Spleen (tissue), 11 donors: ENCODE measurements around the gene SH3TC2. TPM values are rescaled to one million over a fixed set of nuclear protein-coding genes. Genes with fewer than 3 reads are reported as not detected.
"Not testable (repeated sequence)": the region's sequence is repeated elsewhere in the genome, so short reads cannot be mapped to it uniquely, and the experiment has no call there.

Experiments
- DNase-seq: peaks from one replicate; pipeline ENCODE4 v3.0.0-alpha.2; 2020
- H3K27ac ChIP-seq, 8 donors: fragments of 200-600 bp; sonication (generic) in 7 of 8; 1 replicate in 4 of 8; 2 replicates in 4 of 8; pipeline versions ENCODE4 v1.5.0 to v1.8.0; 2016 to 2021; ENCODE audit warnings: inconsistent platforms in 4 of 8, mild to moderate bottlenecking in 4 of 8, moderate library complexity in 1 of 8
- H3K27me3 ChIP-seq, 7 donors: fragments of 200-600 bp; sonication (generic) in 6 of 7; replicated peaks in 1 of 7; 1 replicate in 4 of 7; 2 replicates in 3 of 7; pipeline versions ENCODE4 v1.5.0 to v1.8.0; 2016 to 2021; ENCODE audit warnings: inconsistent platforms in 3 of 7, mild to moderate bottlenecking in 1 of 7
- H3K36me3 ChIP-seq, 6 donors: fragments of 200-600 bp; sonication (generic) in 5 of 6; 1 replicate in 4 of 6; 2 replicates in 2 of 6; pipeline versions ENCODE4 v1.5.0 to v1.8.0; 2016 to 2021; ENCODE audit warnings: inconsistent platforms in 2 of 6
- H3K4me1 ChIP-seq, 6 donors: fragments of 200-600 bp; sonication (generic) in 5 of 6; 1 replicate in 3 of 6; 2 replicates in 3 of 6; pipeline versions ENCODE4 v1.5.0 to v1.8.0; 2016 to 2021; ENCODE audit warnings: inconsistent platforms in 3 of 6
- H3K4me3 ChIP-seq, 8 donors: fragments of 200-600 bp; sonication (generic) in 7 of 8; 1 replicate in 4 of 8; 2 replicates in 4 of 8; pipeline versions ENCODE4 v1.5.0 to v1.8.0; 2016 to 2021; ENCODE audit warnings: inconsistent platforms in 4 of 8, mild to moderate bottlenecking in 4 of 8, moderate library complexity in 2 of 8
- H3K9me3 ChIP-seq, 8 donors: fragments of 200-600 bp; sonication (generic) in 7 of 8; 1 replicate in 4 of 8; 2 replicates in 4 of 8; pipeline versions ENCODE4 v1.5.0 to v1.8.0; 2016 to 2021; ENCODE audit warnings: inconsistent platforms in 4 of 8
- CTCF ChIP-seq, 11 experiments: fragments of 200-600 bp in 7 of 11; fragments of 450-650 bp in 4 of 11; sonication (generic) in 4 of 11; IDR thresholded peaks in 8 of 11; conservative IDR thresholded peaks in 3 of 11; 1 replicate in 7 of 11; 2 replicates in 4 of 11; pipeline versions ENCODE4 v1.4.0 to v1.8.0; 2016 to 2021; ENCODE audit warnings: antibody characterized with exemption in 11 of 11, inconsistent platforms in 4 of 11, mild to moderate bottlenecking in 1 of 11
- POLR2A ChIP-seq, 3 donors: fragments of 450-650 bp; IDR thresholded peaks; one replicate each; pipeline ENCODE4 v1.5.1; 2017; ENCODE audit warnings: antibody characterized with exemption in 3 of 3, mild to moderate bottlenecking in 1 of 3
- POLR2AphosphoS5 ChIP-seq, 3 donors: sonication (generic); formaldehyde crosslinking; IDR thresholded peaks; one replicate each; pipeline ENCODE4 v1.5.1; 2017; ENCODE audit warnings: antibody characterized with exemption in 3 of 3
- WGBS, 5 donors: extraction: QIAGEN DNeasy Blood & Tissue Kit in 3 of 5; methylation state at CpG; one replicate each; pipeline versions ENCODE4 v1.1.5 to v1.1.7; 2013 to 2018; 5-methylcytosine and 5-hydroxymethylcytosine counted together
- intact Hi-C: fragments of 100-400 bp; cut with DNase I; formaldehyde crosslinking; loops from one replicate; pipeline ENCODE4 v1.15.0; 2023; ENCODE audit warnings: low total_unique reads
- polyA plus RNA-seq, 3 donors: library from polyadenylated mRNA; stranded (reverse); fragments of 200-250 nt; gene quantifications; one replicate each; pipeline ENCODE4 v1.2.1, GENCODE V29; 2013
- total RNA-seq, 7 donors: library from RNA; depleted of rRNA in 3 of 7; stranded (reverse); fragments of >200 nt in 3 of 7; fragmentation: NEBNext Ultra II Directional in 4 of 7; extraction: Animal tissue kit (Norgen Biotek cat#: 25700) in 4 of 7; gene quantifications; one replicate each; pipeline versions ENCODE4 v1.1.0 to v1.2.1, GENCODE V29; 2016 to 2021
- donor health status: healthy with polysubstance abuse.
- donor health status: DM: no; HTN: no; CAD: no; lungs with moderate emphysema.
- donor health status: DM: no; HTN: no; CAD: no.
- donor health status: Bipolar disorder and iron deficiency.
- donor health status: healthy.
- donor health status: DM: no; HTN: no; CAD: no.
- donor health status: DM: yes; HTN: yes; CAD: no.

SH3TC2 gene
- total and polyA plus RNA-seq, 10 donors: 0.02 to 2.8 (median 1.4) TPM

- TF ChIP-seq POLR2A (IDR thresholded peaks at IDR 0.05): no peak
- TF ChIP-seq POLR2AphosphoS5 (IDR thresholded peaks at IDR 0.05): no peak
- no peak for TF ChIP-seq CTCF (IDR thresholded peaks at IDR 0.05 in 8 of 11, conservative IDR thresholded peaks at IDR 0.05 in 3 of 11)
- Histone ChIP-seq H3K36me3 (no peaks in the 10 kb centered on the region), H3K27me3 (no peaks in the 10 kb centered on the region), H3K9me3 (peaks cover 0 to 8% (median 0%) of the 10 kb centered on the region in 8 donors), H3K4me1 (no peaks in the 10 kb centered on the region), H3K27ac (no peak overlapping the region), H3K4me3 (no peak overlapping the region)
- DNase-seq: no peak
- intact Hi-C loops: no loop called here
These were observed 17.0 kb upstream of the SH3TC2 start for GRCh38 chr5:149079883-149080282.

DNA sequence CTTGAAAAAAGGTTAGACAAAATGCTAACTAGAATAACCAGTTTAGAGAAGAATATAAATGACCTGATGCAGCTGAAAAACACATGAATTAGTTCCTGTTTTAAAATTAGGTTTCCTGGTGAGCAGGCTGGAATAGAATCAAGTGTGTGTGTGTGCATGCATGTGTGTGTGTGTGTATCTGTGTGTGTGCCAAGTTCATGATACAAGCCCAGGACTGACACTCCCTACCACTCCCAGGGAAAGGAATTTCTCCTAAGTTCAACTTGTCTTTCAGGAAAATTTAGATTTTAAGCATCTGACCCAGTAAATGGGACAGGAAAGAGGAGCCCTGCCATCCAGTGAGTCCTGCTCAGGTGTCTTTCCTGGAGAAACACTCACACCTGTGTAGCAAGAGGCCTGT is 11.2 kb upstream of the SH3TC2 start:
- H3K27me3 ChIP-seq: not testable (repeated sequence)

DNA sequence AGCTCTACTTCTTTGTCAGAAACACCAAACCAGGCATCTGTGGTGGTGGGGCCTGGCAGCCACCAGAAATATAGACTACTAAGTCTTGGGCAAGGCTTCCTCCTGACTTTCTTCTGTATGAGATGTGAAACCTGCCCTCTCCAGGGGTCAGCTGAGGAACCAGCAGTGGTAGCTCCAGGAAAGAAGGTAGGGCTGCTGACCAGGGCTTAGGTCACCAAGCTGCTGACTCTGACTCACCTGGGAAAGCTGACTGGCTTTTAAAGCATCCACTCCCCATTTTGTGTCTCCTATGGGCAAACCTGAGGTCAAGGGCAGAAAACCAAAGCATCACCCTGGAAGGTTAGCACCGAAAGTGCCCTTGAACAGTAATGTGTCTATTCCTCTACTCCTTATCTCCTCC is 10.4 kb upstream of the SH3TC2 start:
- H3K9me3 ChIP-seq: peaks cover 0 to 8% (median 0%) of the 10 kb centered on the region in 8 donors
- intact Hi-C loops: no loop called here
- no peaks in the 10 kb centered on the region for H3K4me1 ChIP-seq
- no peak for TF ChIP-seq POLR2A (IDR thresholded peaks at IDR 0.05)
- no peaks in the 10 kb centered on the region for H3K36me3 ChIP-seq
- no peak overlapping the region for H3K4me3 ChIP-seq
- no peaks in the 10 kb centered on the region for H3K27me3 ChIP-seq
- WGBS, 5 donors: 67 to 93% (median 75%) methylated on average over 1 of the region's 1 CpG
- no peak for DNase-seq
- no peak overlapping the region for H3K27ac ChIP-seq

More for the DNA sequence above, 11.2 kb upstream of the SH3TC2 start:
- DNase-seq, H3K27ac ChIP-seq, intact Hi-C loops, H3K9me3 ChIP-seq, H3K36me3 ChIP-seq, H3K4me3 ChIP-seq, H3K4me1 ChIP-seq: not testable (repeated sequence)

DNA sequence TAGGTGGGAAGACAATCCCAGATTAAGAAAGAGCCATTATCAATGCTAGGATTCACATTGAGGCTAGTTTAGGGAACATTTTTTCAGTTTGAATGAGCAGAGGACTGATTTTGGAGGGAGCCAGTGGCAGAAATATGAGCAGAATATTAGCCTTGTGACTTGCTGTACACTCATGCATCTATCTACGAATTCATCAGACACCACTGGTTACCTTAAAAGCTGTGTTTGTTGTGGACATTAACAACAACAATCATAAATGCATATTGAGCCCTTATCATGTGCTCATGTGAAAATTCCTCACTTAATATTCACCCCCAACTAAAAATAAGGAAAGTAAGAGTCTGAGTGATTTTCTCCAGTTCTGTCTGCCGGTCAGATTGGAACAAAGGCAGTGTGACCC is 9.9 kb upstream of the SH3TC2 start:
- Histone ChIP-seq H3K4me3 (no peak overlapping the region), H3K36me3 (no peaks in the 10 kb centered on the region), H3K9me3 (peaks cover 0 to 8% (median 0%) of the 10 kb centered on the region in 8 donors), H3K27ac (no peak overlapping the region), H3K4me1 (no peaks in the 10 kb centered on the region), H3K27me3 (no peaks in the 10 kb centered on the region)
- no peak for DNase-seq
- intact Hi-C loops: no loop called here
- 74 to 90% (median 88%) methylated on average over 2 of the region's 2 CpGs for WGBS, 5 donors
- TF ChIP-seq POLR2A (IDR thresholded peaks at IDR 0.05): no peak
- no peak for TF ChIP-seq CTCF (IDR thresholded peaks at IDR 0.05 in 8 of 11, conservative IDR thresholded peaks at IDR 0.05 in 3 of 11)
- TF ChIP-seq POLR2AphosphoS5 (IDR thresholded peaks at IDR 0.05): no peak

GRCh38 chr5:149072376-149072775 is 9.5 kb upstream of the SH3TC2 start:
- no peak for DNase-seq
- TF ChIP-seq CTCF (IDR thresholded peaks at IDR 0.05 in 8 of 11, conservative IDR thresholded peaks at IDR 0.05 in 3 of 11): no peak
- no peak for TF ChIP-seq POLR2A (IDR thresholded peaks at IDR 0.05)
- TF ChIP-seq POLR2AphosphoS5 (IDR thresholded peaks at IDR 0.05): no peak
- peaks cover 0 to 8% (median 0%) of the 10 kb centered on the region in 8 donors for H3K9me3 ChIP-seq

More at GRCh38 chr5:149072376-149072775, 9.5 kb upstream of the SH3TC2 start:
- Histone ChIP-seq H3K4me3 (no peak overlapping the region), H3K36me3 (no peaks in the 10 kb centered on the region), H3K27ac (no peak overlapping the region), H3K4me1 (no peaks in the 10 kb centered on the region), H3K27me3 (no peaks in the 10 kb centered on the region)
- 77 to 87% (median 79%) methylated on average over 1 of the region's 1 CpG for WGBS, 5 donors
- intact Hi-C loops: no loop called here
